Uterus (tissue), 4 donors: ENCODE data around the gene PCDHGB2. TPM values are rescaled to one million over a fixed set of nuclear protein-coding genes. Genes with fewer than 3 reads are reported as not detected.
"Not testable (repeated sequence)": the region's sequence is repeated elsewhere in the genome, so short reads cannot be mapped to it uniquely, and the experiment has no call there.

ENCODE experiments used
- DNase-seq, 2 donors: peaks; one replicate each; pipeline ENCODE4 v3.0.0-alpha.2; 2019 to 2020
- H3K27ac ChIP-seq, 2 donors: fragments of 200-600 bp; sonication (generic); 1 replicate in 1 of 2; 2 replicates in 1 of 2; pipeline ENCODE4 v1.5.1; 2016 to 2018
- H3K27me3 ChIP-seq, 2 donors: fragments of 200-600 bp; sonication (generic); one replicate each; pipeline ENCODE4 v1.5.1; 2018 to 2019; ENCODE audit warnings: control low read depth in 1 of 2
- H3K36me3 ChIP-seq, 2 donors: fragments of 200-600 bp; sonication (generic); one replicate each; pipeline ENCODE4 v1.5.1; 2019; ENCODE audit warnings: control low read depth in 1 of 2
- H3K4me1 ChIP-seq, 2 donors: fragments of 200-600 bp; sonication (generic); one replicate each; pipeline ENCODE4 v1.5.1; 2018 to 2019; ENCODE audit warnings: control low read depth in 1 of 2
- H3K4me3 ChIP-seq, 2 donors: fragments of 200-600 bp; sonication (generic); 1 replicate in 1 of 2; 2 replicates in 1 of 2; pipeline ENCODE4 v1.5.1; 2018 to 2019; ENCODE audit warnings: mild to moderate bottlenecking in 1 of 2
- H3K9me3 ChIP-seq, 2 donors: fragments of 200-600 bp; sonication (generic); one replicate each; pipeline ENCODE4 v1.5.1; 2019; ENCODE audit warnings: control low read depth in 1 of 2
- CTCF ChIP-seq, 4 experiments: fragments of 200-600 bp in 2 of 4; fragments of 450-650 bp in 2 of 4; sonication (generic) in 2 of 4; IDR thresholded peaks; one replicate each; pipeline ENCODE4 v1.5.1; 2016 to 2019; ENCODE audit warnings: antibody characterized with exemption in 4 of 4, mild to moderate bottlenecking in 2 of 4, moderate library complexity in 1 of 4
- POLR2A ChIP-seq, 2 donors: fragments of 450-650 bp; IDR thresholded peaks; one replicate each; pipeline ENCODE4 v1.6.1; 2016; ENCODE audit warnings: antibody characterized with exemption in 2 of 2, mild to moderate bottlenecking in 1 of 2, moderate library complexity in 1 of 2
- intact Hi-C: fragments of 100-400 bp; cut with DNase I; formaldehyde crosslinking; loops from one replicate; pipeline ENCODE4 v1.15.1; 2023; ENCODE audit warnings: low total_unique reads
- total RNA-seq, 4 donors: library from RNA; depleted of rRNA in 3 of 4; stranded (reverse); fragments of >200 nt in 3 of 4; gene quantifications; one replicate each; pipeline versions ENCODE4 v1.1.0 to v1.2.4, GENCODE V29; 2014 to 2023
- donor health status: DM: yes; HTN: yes; CAD: no.

Gene PCDHGB2
- 10 to 100 TPM in 2 of 4 donors, 1 to 10 TPM in 1, under 1 TPM in 1; 0.59 to 17.9 (median 8.7) TPM for total RNA-seq

- no peaks in the 10 kb centered on the region for H3K27me3 ChIP-seq
- no peaks in the 10 kb centered on the region for H3K36me3 ChIP-seq
- TF ChIP-seq CTCF (IDR thresholded peaks at IDR 0.05) (peak in 1 of 4 experiments; percentile 17), POLR2A (IDR thresholded peaks at IDR 0.05) (no peak)
- peak within 1 kb of the TSS in 1 of 2 donors; percentile 1 for H3K4me3 ChIP-seq
- intact Hi-C loops = no loop called here
- H3K27ac ChIP-seq = no peak within 1 kb of the TSS
- peaks cover 0 to 88% of the 10 kb centered on the region in 2 donors for H3K9me3 ChIP-seq
- H3K4me1 ChIP-seq = no peaks in the 10 kb centered on the region
- DNase-seq = no peak
Measured at GRCh38 chr5:141359790-141360426, at the start of gene PCDHGB2. TSS of gene PCDHGB2 (plus strand) at chr5:141359994. CDS start at chr5:141360136, 142 bp downstream.

- H3K4me3 ChIP-seq = no peak overlapping the region
- peaks cover 10 to 94% of the 10 kb centered on the region in 2 donors for H3K9me3 ChIP-seq
- H3K36me3 ChIP-seq = no peaks in the 10 kb centered on the region
- no peak for TF ChIP-seq POLR2A (IDR thresholded peaks at IDR 0.05)
- no peak for TF ChIP-seq CTCF (IDR thresholded peaks at IDR 0.05)
- H3K27ac ChIP-seq = no peak overlapping the region
- H3K4me1 ChIP-seq = no peaks in the 10 kb centered on the region
- no peaks in the 10 kb centered on the region for H3K27me3 ChIP-seq
- no peak for DNase-seq
- intact Hi-C loops = no loop called here
Measured at GRCh38 chr5:141313711-141314110, 46.1 kb upstream of the PCDHGB2 start.

GRCh38 chr5:141316963-141317362 lies 42.8 kb upstream of the PCDHGB2 start:
- H3K4me3 ChIP-seq, H3K27me3 ChIP-seq, H3K27ac ChIP-seq, H3K36me3 ChIP-seq, intact Hi-C loops, DNase-seq, H3K4me1 ChIP-seq: not testable (repeated sequence)
- peaks cover 14 to 86% of the 10 kb centered on the region in 2 donors for H3K9me3 ChIP-seq

GRCh38 chr5:141319202-141319601 lies 40.6 kb upstream of the PCDHGB2 start:
- no peaks in the 10 kb centered on the region for H3K36me3 ChIP-seq
- intact Hi-C loops = no loop called here
- H3K9me3 ChIP-seq = peaks cover 14 to 67% of the 10 kb centered on the region in 2 donors

GRCh38 chr5:141319699-141320098 lies 40.1 kb upstream of the PCDHGB2 start:
- no peaks in the 10 kb centered on the region for H3K27me3 ChIP-seq
- DNase-seq = no peak
- no peaks in the 10 kb centered on the region for H3K36me3 ChIP-seq
- intact Hi-C loops = no loop called here
- H3K27ac ChIP-seq = peak overlapping the region in 1 of 2 donors; percentile 92
- H3K4me3 ChIP-seq = peak overlapping the region; percentile 62 to 72
- no peaks in the 10 kb centered on the region for H3K4me1 ChIP-seq
- TF ChIP-seq CTCF (IDR thresholded peaks at IDR 0.05) (no peak), POLR2A (IDR thresholded peaks at IDR 0.05) (no peak)
- peaks cover 14 to 62% of the 10 kb centered on the region in 2 donors for H3K9me3 ChIP-seq

More at GRCh38 chr5:141319202-141319601, 40.6 kb upstream of the PCDHGB2 start:
- no peaks in the 10 kb centered on the region for H3K4me1 ChIP-seq
- TF ChIP-seq POLR2A (IDR thresholded peaks at IDR 0.05) (no peak), CTCF (IDR thresholded peaks at IDR 0.05) (no peak)
- H3K27me3 ChIP-seq = no peaks in the 10 kb centered on the region
- no peak for DNase-seq
- no peak overlapping the region for H3K27ac ChIP-seq
- H3K4me3 ChIP-seq = no peak overlapping the region
